IMR-90 (cell line): ENCODE results near the gene PIP5K1B. TPM values are rescaled to one million over a fixed set of nuclear protein-coding genes. Genes with fewer than 3 reads are reported as not detected.

Experiments used
- ATAC-seq: fragments of 200-7000 bp; cut with Tn5 transposase; 2 replicates; pipeline ENCODE4 v1.9.1; 2020; ENCODE audit warnings: low read depth, mild to moderate bottlenecking, moderate library complexity
- BruUV-seq: library from RNA; stranded (reverse); fragments of 400-500 nt; replicated peaks from 2 replicates; lab custom pipeline; 2021; lab: Mats Ljungman, UMichigan
- CTCF ChIA-PET: fragments of 300-600 bp; formaldehyde crosslinking; extraction: SDS; loops from one replicate; lab custom pipeline; 2021; ENCODE audit warnings: antibody characterized with exemption; lab: Yijun Ruan, JAX
- POLR2A ChIA-PET: fragments of 300-600 bp; sonication (Branson Sonifier 250); formaldehyde crosslinking; loops from one replicate; lab custom pipeline; 2022; ENCODE audit warnings: antibody characterized with exemption; ENCODE audit not compliant: unreplicated experiment; lab: Charles Lee
- DNase-seq: peaks from one replicate; pipeline ENCODE4 v3.0.0; 2013
- H2AFZ ChIP-seq: replicated peaks from 2 replicates; pipeline ENCODE3; 2013; ENCODE audit warnings: low read length, mild to moderate bottlenecking; ENCODE audit not compliant: poor library complexity
- H2AK5ac ChIP-seq: 2 replicates; pipeline ENCODE4 v1.6.1; 2013; ENCODE audit warnings: low read depth, low read length, inconsistent platforms
- H2AK9ac ChIP-seq: replicated peaks from 2 replicates; pipeline ENCODE3; 2013; ENCODE audit warnings: mild to moderate bottlenecking, low read depth, low read length, moderate library complexity; ENCODE audit not compliant: poor library complexity
- H2BK120ac ChIP-seq: 2 replicates; pipeline ENCODE4 v1.6.1; 2013; ENCODE audit warnings: low read depth, low read length, inconsistent platforms
- H2BK15ac ChIP-seq: 3 replicates; pipeline ENCODE4 v1.6.1; 2013; ENCODE audit warnings: low read depth, low read length, inconsistent platforms
- H2BK20ac ChIP-seq: 2 replicates; pipeline ENCODE4 v1.6.1; 2013; ENCODE audit warnings: low read depth, mild to moderate bottlenecking, inconsistent platforms, low read length, moderate library complexity
- H2BK5ac ChIP-seq: 2 replicates; pipeline ENCODE4 v1.6.1; 2013; ENCODE audit warnings: mild to moderate bottlenecking, low read depth, low read length, inconsistent platforms; ENCODE audit not compliant: poor library complexity, severe bottlenecking
- H3K14ac ChIP-seq: replicated peaks from 2 replicates; pipeline ENCODE4 v1.6.1; 2013; ENCODE audit warnings: low read depth, low read length, inconsistent platforms
- H3K18ac ChIP-seq: 2 replicates; pipeline ENCODE4 v1.6.1; 2013; ENCODE audit warnings: low read depth, low read length, control low read depth
- H3K23ac ChIP-seq: 2 replicates; pipeline ENCODE4 v1.6.1; 2013; ENCODE audit warnings: low read depth, low read length, inconsistent platforms
- H3K27ac ChIP-seq: 2 replicates; pipeline ENCODE4 v1.5.1; 2013; ENCODE audit warnings: mild to moderate bottlenecking, control low read depth, low read length; ENCODE audit not compliant: insufficient read depth
- H3K27me3 ChIP-seq: 2 replicates; pipeline ENCODE4 v1.6.1; 2013; ENCODE audit warnings: low read length; ENCODE audit not compliant: control insufficient read depth, insufficient read depth
- H3K36me3 ChIP-seq: 2 replicates; pipeline ENCODE4 v1.6.1; 2013; ENCODE audit warnings: low read length, mixed read lengths; ENCODE audit not compliant: control insufficient read depth, insufficient read depth
- H3K4ac ChIP-seq: 2 replicates; pipeline ENCODE4 v1.6.1; 2013; ENCODE audit warnings: low read depth, low read length, inconsistent platforms
- H3K4me1 ChIP-seq: 2 replicates; pipeline ENCODE4 v1.6.1; 2013; ENCODE audit warnings: low read length, mixed read lengths; ENCODE audit not compliant: control insufficient read depth, insufficient read depth
- H3K4me2 ChIP-seq: 2 replicates; pipeline ENCODE4 v1.6.1; 2013; ENCODE audit warnings: low read depth, mild to moderate bottlenecking, control low read depth, low read length, moderate library complexity
- H3K4me3 ChIP-seq: 2 replicates; pipeline ENCODE4 v1.5.1; 2013; ENCODE audit warnings: low read depth, mild to moderate bottlenecking, control low read depth, low read length, moderate library complexity; ENCODE audit not compliant: insufficient read depth
- H3K56ac ChIP-seq: 2 replicates; pipeline ENCODE4 v1.6.1; 2013; ENCODE audit warnings: low read length, inconsistent platforms; ENCODE audit not compliant: insufficient read depth; ENCODE audit errors: extremely low read depth
- H3K79me1 ChIP-seq, 2 experiments: 2 replicates each; pipeline ENCODE4 v1.6.1; 2013; ENCODE audit warnings: low read length in 2 of 2, inconsistent platforms in 1 of 2, low read depth in 1 of 2
- H3K9ac ChIP-seq: 2 replicates; pipeline ENCODE4 v1.6.1; 2013; ENCODE audit warnings: low read depth, low read length, control low read depth
- H3K9me1 ChIP-seq: 2 replicates; pipeline ENCODE4 v1.6.1; 2013; ENCODE audit warnings: low read length, inconsistent platforms; ENCODE audit not compliant: insufficient read depth
- H3K9me3 ChIP-seq: 2 replicates; pipeline ENCODE4 v1.6.1; 2013; ENCODE audit warnings: low read length; ENCODE audit not compliant: control insufficient read depth, insufficient read depth
- H4K20me1 ChIP-seq: 2 replicates; pipeline ENCODE4 v1.6.1; 2013; ENCODE audit warnings: low read length, inconsistent platforms; ENCODE audit not compliant: insufficient read depth
- H4K5ac ChIP-seq: 2 replicates; pipeline ENCODE4 v1.6.1; 2013; ENCODE audit warnings: mild to moderate bottlenecking, low read depth, low read length, control low read depth
- H4K8ac ChIP-seq, 2 experiments: 2 replicates each; pipeline ENCODE4 v1.6.1; 2013; ENCODE audit warnings: low read depth in 2 of 2, low read length in 2 of 2, control low read depth in 1 of 2, inconsistent platforms in 1 of 2
- H4K91ac ChIP-seq: 2 replicates; pipeline ENCODE4 v1.6.1; 2013; ENCODE audit warnings: low read depth, low read length, inconsistent platforms; ENCODE audit not compliant: insufficient read depth
- BHLHE40 ChIP-seq: fragments of 150-350 bp; IDR thresholded peaks from 2 replicates; pipeline ENCODE4 v1.6.1; 2016; ENCODE audit warnings: mild to moderate bottlenecking, low read depth, low read length
- CEBPB ChIP-seq: IDR thresholded peaks from 2 replicates; pipeline ENCODE4 v1.6.1; 2012; ENCODE audit warnings: low read depth, low read length, improper control_type of control experiment
- CHD1 ChIP-seq: IDR thresholded peaks from 2 replicates; pipeline ENCODE4 v1.6.1; 2012; ENCODE audit warnings: low read depth, low read length, improper control_type of control experiment
- CTCF ChIP-seq: conservative IDR thresholded peaks from 2 replicates; pipeline ENCODE4 v1.5.1; 2012; ENCODE audit warnings: mild to moderate bottlenecking, low read depth, low read length, improper control_type of control experiment
- FOS ChIP-seq: fragments of 150-350 bp; IDR thresholded peaks from 2 replicates; pipeline ENCODE4 v1.6.1; 2016; ENCODE audit warnings: low read depth, low read length
- MAZ ChIP-seq: IDR thresholded peaks from 2 replicates; pipeline ENCODE4 v1.6.1; 2012; ENCODE audit warnings: low read depth, mild to moderate bottlenecking, low read length, improper control_type of control experiment, moderate library complexity, borderline replicate concordance
- MXI1 ChIP-seq: IDR thresholded peaks from 2 replicates; pipeline ENCODE4 v1.6.1; 2012; ENCODE audit warnings: low read depth, mild to moderate bottlenecking, low read length, moderate library complexity, borderline replicate concordance
- NFE2L2 ChIP-seq: fragments of 150-350 bp; IDR thresholded peaks from 2 replicates; pipeline ENCODE4 v1.6.1; 2016; ENCODE audit warnings: low read depth, mild to moderate bottlenecking, low read length
- SMC3 ChIP-seq: fragments of 150-350 bp; IDR thresholded peaks from 2 replicates; pipeline ENCODE4 v1.6.1; 2016; ENCODE audit warnings: low read depth, mild to moderate bottlenecking, antibody characterized with exemption, low read length, moderate library complexity
- USF2 ChIP-seq: fragments of 150-350 bp; IDR thresholded peaks from 2 replicates; pipeline ENCODE4 v1.6.1; 2017; ENCODE audit warnings: mild to moderate bottlenecking, antibody characterized with exemption, low read length, low read depth
- WGBS, 2 experiments: methylation state at CpG; one replicate each; pipeline versions ENCODE4 v1.1.5 to v1.1.7; 2013; ENCODE audit warnings: missing lambda C conversion rate in 2 of 2; ENCODE audit not compliant: insufficient read length in 1 of 2; ENCODE audit errors: extremely low coverage in 2 of 2; 5-methylcytosine and 5-hydroxymethylcytosine counted together
- dilution Hi-C: fragments of 300-500 bp; cut with HindIII; formaldehyde crosslinking; loops from one replicate; pipeline ENCODE4 v1.14.3; 2018; ENCODE audit warnings: low sequenced_read_pairs; ENCODE audit not compliant: unreplicated experiment
- in situ Hi-C: fragments of 300-500 bp; cut with MboI; formaldehyde crosslinking; loops from 3 replicates; pipeline ENCODE4 v1.14.3; 2019; ENCODE audit warnings: low sequenced_read_pairs, inconsistent platforms, mixed read lengths
- intact Hi-C: fragments of 100-400 bp; cut with micrococcal nuclease; formaldehyde crosslinking; loops from 2 replicates; pipeline ENCODE4 v1.10.0; 2022
- polyA plus RNA-seq, 3 experiments: library from polyadenylated mRNA; depleted of rRNA; stranded (reverse); fragments of >200 nt; gene quantifications; 2 replicates each; pipeline ENCODE4 v1.2.3, GENCODE V29; 2012; ENCODE audit warnings: low replicate concordance in 1 of 3
- total RNA-seq: library from RNA; depleted of rRNA; stranded (reverse); fragments of >200 nt; gene quantifications from 2 replicates; pipeline ENCODE4 v1.2.3, GENCODE V29; 2012
- TF ChIP-seq, protein P1 (sequence below): fragments of 150-350 bp; IDR thresholded peaks from 2 replicates; pipeline ENCODE4 v1.6.1; 2016; ENCODE audit warnings: low read depth, mild to moderate bottlenecking, low read length, moderate library complexity, borderline replicate concordance

The PIP5K1B gene
- total and polyA plus RNA-seq, 2 of the 4 experiments (the other 2 are of a cell fraction), result not detected

DNA sequence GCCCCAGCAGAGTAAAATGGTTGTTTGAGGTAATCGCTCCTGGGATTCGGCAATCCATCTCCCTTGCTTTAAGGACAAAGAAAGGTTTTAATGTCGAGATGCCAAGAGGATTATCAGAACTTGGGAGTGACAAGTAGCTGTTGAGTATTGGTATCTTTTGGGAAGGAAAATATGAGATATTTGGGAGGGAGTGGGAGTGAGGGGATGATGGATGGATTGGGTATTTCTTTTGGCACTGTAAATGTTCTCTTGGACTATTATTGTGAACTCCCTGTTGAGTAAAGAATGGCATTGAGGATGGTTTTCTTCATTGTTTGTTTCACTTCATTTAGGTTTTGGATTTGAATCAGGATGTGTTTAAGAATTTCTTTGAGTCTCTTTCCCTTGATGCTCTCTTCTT lies 86.1 kb downstream of the PIP5K1B start:
- Histone ChIP-seq H2AFZ (no peak overlapping the region), H3K56ac (no peak overlapping the region), H3K4ac (no peak overlapping the region), H3K4me2 (no peak overlapping the region), H4K20me1 (no peaks in the 10 kb centered on the region), H3K79me1 (no peaks in the 10 kb centered on the region), H3K9me1 (no peaks in the 10 kb centered on the region), H2AK5ac (no peak overlapping the region), H3K9ac (no peak overlapping the region), H3K36me3 (no peaks in the 10 kb centered on the region), H3K14ac (no peak overlapping the region), H3K27me3 (no peaks in the 10 kb centered on the region; the same call in 1 of the 2 replicates), H2BK15ac (no peak overlapping the region), H3K18ac (no peak overlapping the region), H3K27ac (no peak overlapping the region), H4K8ac (no peak overlapping the region), H4K5ac (no peak overlapping the region), H2BK5ac (no peak overlapping the region), H4K91ac (no peak overlapping the region), H3K4me1 (no peaks in the 10 kb centered on the region), H3K4me3 (no peak overlapping the region), H2AK9ac (no peak overlapping the region), H3K9me3 (no peaks in the 10 kb centered on the region), H3K23ac (no peak overlapping the region), H2BK120ac (no peak overlapping the region), H2BK20ac (no peak overlapping the region)
- ChIA-PET POLR2A (no interaction called here), CTCF (no interaction called here)
- dilution Hi-C loops, result no loop called here
- intact Hi-C loops, result no loop called here
- DNase-seq (no peak), ATAC-seq (no peak)
- BruUV-seq, result no TSS peak
- no peak for TF ChIP-seq CHD1
- no peak for TF ChIP-seq NFE2L2
- TF ChIP-seq USF2, result no peak
- no peak for TF ChIP-seq SMC3
- TF ChIP-seq MAZ, result no peak
- no peak for TF ChIP-seq CTCF
- TF ChIP-seq, protein P1, sequence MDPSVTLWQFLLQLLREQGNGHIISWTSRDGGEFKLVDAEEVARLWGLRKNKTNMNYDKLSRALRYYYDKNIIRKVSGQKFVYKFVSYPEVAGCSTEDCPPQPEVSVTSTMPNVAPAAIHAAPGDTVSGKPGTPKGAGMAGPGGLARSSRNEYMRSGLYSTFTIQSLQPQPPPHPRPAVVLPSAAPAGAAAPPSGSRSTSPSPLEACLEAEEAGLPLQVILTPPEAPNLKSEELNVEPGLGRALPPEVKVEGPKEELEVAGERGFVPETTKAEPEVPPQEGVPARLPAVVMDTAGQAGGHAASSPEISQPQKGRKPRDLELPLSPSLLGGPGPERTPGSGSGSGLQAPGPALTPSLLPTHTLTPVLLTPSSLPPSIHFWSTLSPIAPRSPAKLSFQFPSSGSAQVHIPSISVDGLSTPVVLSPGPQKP, result no peak
- TF ChIP-seq CEBPB, result no peak
- TF ChIP-seq FOS, result no peak
- no peak for TF ChIP-seq BHLHE40
- TF ChIP-seq MXI1, result no peak
- 94% methylated on average over 2 of the region's 3 CpGs; no CpG with 5 or more reads in 1 of the 2 experiments for WGBS, 2 experiments
- in situ Hi-C loops, result no loop called here
